HG02678 (cell line): Measurements from ENCODE around the gene ARHGEF16.

Experiments
- ATAC-seq: cut with Tn5 transposase; IDR thresholded peaks from one replicate; pipeline ENCODE4 v1.9.1; 2021; ENCODE audit warnings: mild to moderate bottlenecking, moderate library complexity; ENCODE audit not compliant: unreplicated experiment

Gene ARHGEF16

DNA sequence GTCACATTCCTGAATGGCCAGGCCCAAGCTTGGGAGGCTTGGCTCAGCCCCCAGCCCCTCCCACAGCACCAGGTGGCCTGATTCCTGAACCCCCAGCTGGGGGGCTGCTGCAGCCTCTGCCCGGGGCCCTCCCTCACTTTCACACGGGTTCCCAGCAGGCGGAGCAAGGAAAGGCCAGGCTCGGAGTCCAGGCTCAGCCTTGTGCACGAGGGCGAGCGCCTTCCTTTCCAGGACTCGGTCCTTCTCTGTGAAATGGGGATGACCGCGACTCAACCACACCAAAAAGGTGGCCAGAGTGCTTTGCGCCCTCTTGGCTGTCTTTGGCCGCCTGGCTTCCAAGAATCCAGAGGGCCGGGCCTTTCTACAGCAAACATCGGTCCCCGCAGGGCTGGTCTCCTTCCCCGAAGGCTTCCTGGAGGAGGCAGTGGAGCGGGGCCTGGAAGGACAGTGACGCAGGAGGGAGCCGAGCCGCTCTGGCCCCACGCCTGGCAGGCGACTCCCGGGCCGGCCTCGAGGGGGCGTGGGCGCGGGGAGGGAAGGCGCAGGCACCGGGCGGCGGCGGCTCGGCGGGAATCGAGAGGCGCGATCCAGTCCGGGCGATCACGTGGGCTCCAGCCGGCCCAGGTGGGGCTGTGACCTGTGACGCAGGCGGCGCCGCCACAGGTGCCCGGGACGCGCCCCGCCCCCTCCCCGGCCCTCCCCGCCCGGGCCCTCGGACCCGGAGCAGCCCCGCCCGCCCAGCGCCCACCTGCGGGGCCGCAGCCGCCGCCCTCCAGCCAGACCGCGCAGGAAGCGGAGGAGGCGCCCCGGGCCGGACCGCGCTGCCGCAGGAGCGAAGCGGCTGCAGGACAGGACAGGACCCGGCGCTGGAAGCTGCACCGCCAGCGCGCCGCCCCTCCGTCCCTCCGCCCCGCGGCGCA, at the start of gene ARHGEF16:
Gene ARHGEF16, plus strand, starts transcription at position 775 of the 920 bp plus-strand sequence. CDS start 8,420 bp downstream, outside the sequence.
- no peak for ATAC-seq

DNA sequence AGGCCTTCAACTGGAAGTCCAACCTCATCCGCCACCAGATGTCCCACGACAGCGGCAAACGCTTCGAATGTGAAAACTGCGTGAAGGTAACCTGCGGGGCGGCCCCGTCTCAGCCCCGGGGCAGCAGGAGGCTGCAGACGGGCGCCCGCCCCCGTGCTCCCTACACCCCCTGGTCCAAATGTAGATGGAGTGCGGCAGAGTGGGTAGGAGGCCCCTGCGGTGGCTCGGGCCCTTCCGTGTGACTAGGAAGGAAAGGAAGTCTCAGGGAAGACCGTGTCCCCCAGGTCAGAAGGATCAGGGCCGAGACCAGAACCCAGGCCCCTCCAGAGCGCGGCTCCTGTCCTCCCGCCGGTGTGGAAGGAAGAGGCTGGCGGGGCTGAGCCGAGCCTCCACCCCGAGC, 49.7 kb upstream of the ARHGEF16 start:
- ATAC-seq = no peak

- ATAC-seq = no peak
These were observed 49.0 kb upstream of the ARHGEF16 start for GRCh38 chr1:3405491-3405890.

DNA sequence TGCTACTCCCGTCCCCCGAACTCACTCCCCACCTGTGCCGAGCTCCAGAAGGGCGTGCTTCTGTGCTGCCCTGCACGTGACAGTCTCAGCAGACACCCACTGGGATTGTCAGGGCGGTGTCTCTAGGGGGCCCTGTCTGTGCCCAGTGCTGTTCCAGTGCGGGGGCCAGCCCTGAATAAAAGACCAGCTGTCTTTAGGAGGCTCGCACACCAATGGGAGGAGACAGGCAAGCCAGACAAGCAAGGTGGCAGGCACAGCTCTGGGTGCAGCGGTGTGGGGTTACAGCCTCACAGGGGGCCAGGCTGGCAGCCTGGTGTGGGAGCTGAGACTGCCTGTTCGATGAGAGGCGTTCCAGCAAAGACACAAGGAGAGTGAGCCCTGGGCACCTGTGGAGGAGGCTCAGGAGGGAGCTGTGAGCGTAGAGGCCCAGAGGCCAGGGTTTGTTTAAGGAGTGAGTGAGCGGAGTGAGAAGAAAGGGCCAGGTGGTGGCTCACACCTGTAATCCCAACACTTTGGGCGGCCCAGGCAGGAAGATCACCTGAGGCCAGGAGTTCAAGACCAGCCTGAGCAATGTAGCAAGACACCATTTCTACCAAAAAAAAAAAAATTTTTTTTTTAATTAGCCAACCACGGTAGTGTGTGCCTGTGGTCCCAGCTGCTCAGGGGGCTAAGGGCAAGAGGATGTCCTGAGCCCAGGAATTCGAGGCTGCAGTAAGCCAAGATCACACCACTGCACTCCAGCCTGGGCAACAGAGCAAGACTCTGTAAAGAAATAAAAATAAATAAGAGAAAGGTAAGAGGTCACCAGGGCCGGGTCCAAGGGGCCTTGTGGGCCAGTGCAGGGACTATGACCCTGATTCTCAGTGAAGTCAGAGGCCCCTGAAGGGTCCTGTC, 48.2 kb upstream of the ARHGEF16 start:
- ATAC-seq = no peak

GRCh38 chr1:3407021-3407420, 47.4 kb upstream of the ARHGEF16 start:
- ATAC-seq = no peak

- no peak for ATAC-seq
These were observed 45.7 kb upstream of the ARHGEF16 start for GRCh38 chr1:3408751-3409266.

DNA sequence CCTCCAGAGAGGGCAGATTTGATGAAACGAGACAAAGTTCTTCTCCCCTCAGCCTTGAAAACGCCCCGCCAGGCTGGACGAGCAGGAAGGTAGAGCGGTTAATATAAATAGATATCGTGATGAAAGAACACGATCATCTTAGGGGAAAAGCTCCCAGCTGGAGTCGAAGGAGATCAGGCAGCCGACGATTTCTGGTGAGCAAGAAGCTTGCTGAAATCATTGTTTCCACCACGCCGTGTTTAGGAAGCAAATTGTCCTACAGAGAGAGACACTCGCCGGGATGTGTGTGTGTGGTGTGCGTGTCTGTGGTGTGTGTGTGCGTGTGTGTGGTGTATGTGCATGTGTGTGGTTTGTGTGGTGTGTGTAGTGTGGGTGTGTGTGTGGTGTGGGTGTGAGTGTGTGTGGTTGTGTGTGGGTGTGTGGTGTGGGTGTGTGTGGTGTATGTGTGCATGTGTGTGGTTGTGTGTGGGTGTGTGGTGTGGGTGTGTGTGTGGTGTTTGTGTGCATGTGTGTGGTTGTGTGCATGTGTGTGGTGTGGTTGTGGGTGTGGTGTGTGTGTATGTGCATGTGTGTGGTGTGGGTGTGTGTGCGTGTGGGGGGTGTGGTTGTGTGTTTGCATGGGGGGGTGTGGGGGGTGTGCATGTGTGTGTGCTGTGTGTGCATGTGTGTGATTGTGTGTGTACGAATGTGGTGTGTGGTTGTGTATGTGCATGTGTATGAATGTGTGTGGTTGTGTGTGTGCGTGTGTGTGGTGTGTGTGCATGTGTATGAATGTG, 44.9 kb upstream of the ARHGEF16 start:
- no peak for ATAC-seq

DNA sequence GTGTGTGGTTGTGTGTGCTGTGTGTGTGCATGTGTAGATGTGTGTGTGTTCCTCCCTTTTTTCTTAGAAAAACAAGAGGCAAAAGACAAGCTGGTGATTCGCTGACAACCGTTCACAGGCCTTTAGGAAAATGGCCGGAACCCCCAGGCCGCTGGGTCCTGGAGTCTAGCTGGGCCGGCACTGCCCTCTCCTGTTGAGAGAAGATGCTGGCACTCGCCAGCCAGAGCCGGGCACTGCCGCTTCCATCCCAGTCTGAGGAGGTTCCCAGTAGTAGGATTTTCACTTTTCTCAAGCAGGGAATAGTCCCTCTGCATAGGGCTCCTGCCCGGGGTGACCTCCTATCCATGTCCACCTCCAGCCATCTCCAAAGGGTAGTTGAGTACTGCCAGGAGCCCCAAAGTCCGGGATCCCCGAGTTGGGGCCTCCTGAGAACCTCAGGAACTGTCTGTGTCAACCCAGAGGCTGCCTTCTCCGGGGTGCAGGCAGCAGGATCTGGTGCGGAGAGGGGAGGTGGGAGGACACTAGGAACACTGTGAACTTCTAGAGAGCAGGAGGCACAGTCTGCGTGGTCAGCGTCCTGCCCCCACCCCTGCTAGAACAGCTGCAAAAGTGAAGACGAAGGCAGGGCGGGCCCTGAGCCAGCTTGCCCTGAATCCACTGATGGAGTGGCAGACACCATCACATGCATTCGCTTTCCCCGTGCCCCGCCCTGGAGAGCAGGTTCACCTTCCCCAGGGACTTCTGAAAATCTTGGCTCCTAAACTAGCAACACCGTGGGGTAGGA, 44.1 kb upstream of the ARHGEF16 start:
- no peak for ATAC-seq

DNA sequence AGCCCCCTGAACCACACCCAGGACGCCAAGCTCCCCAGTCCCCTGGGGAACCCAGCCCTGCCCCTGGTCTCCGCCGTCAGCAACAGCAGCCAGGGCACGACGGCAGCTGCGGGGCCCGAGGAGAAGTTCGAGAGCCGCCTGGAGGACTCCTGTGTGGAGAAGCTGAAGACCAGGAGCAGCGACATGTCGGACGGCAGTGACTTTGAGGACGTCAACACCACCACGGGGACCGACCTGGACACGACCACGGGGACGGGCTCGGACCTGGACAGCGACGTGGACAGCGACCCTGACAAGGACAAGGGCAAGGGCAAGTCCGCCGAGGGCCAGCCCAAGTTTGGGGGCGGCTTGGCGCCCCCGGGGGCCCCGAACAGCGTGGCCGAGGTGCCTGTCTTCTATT, 42.7 kb upstream of the ARHGEF16 start:
- ATAC-seq = no peak

DNA sequence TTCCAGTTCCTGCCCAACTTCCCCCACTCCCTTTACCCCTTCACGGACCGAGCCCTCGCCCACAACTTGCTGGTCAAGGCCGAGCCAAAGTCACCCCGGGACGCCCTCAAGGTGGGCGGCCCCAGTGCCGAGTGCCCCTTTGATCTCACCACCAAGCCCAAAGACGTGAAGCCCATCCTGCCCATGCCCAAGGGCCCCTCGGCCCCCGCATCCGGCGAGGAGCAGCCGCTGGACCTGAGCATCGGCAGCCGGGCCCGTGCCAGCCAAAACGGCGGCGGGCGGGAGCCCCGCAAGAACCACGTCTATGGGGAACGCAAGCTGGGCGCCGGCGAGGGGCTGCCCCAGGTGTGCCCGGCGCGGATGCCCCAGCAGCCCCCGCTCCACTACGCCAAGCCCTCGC, 42.1 kb upstream of the ARHGEF16 start:
- no peak for ATAC-seq

DNA sequence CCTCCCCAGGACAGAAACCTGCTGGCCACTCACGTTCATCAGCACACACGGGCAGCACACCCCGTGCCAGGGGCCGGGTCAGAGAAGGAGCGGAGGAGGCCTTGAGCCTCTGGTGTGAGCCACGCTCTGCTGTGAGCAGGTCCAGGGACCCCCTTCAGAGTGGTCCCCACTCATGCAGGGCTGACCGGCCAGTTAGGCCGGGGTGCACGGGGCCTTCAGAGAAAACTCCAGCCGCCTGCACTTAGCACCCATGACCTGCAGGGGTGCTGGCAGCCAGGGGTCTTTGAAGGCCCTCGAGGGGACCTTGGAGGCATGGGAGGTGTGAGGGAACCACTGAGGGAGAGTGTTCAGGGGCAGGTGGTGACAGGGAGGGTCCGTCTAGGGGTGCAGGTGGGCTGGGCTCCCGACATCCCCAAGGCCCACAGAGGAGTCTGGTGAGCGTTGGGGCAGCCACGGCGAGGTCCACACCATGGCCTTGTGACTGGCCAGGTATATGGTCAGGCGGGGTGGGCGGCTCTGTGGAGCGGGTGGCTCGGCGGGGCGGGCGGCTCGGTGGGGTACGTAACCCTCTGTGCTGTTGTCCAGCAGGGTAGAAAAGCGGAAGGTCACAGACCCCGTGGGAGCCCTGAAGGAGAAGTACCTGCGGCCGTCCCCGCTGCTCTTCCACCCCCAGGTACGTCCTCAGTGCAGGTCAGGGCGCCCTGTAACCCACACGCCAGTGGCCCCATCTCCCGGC, 40.3 kb upstream of the ARHGEF16 start:
- no peak for ATAC-seq

- no peak for ATAC-seq
These were observed 39.0 kb upstream of the ARHGEF16 start for GRCh38 chr1:3415260-3416090.

DNA sequence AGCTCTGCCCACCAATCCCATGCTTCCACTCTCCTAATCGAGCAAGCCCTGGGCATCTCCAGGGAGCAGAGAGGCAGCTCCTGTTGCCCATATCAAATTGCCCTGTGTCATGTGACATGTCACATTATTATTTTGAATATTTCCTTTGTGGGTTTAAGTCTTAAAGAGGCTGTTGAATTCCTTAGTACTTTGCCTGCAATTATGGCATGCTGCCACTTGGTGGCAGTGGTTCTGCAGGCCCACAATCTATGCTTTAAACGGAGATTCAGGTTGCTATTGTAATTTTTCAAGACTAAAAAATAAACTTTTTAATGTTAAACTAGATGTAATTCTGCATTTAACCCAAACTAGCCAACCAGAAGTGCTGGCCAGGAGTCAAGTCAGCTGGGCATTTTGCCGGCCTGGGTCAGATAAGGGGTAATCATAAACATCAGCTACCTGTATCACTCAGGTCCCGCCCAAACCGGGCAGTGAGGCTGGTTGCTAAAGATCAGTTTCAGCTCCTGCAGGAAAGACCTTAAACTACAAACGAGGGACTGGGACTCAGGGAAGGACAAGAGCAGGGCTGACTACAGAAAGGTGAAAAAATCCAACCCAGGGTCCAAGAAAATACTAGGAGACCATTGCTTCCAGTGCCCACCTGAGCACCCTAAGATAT, 37.3 kb upstream of the ARHGEF16 start:
- ATAC-seq = no peak

GRCh38 chr1:3417934-3418333, 36.5 kb upstream of the ARHGEF16 start:
- no peak for ATAC-seq

- ATAC-seq = no peak
These were observed 35.9 kb upstream of the ARHGEF16 start for GRCh38 chr1:3418600-3418999.

- ATAC-seq = no peak
These were observed 34.9 kb upstream of the ARHGEF16 start for GRCh38 chr1:3419415-3420204.
